ENCODE data around the gene CMTM3. TPM values are rescaled to one million over a fixed set of nuclear protein-coding genes. Genes with fewer than 3 reads are reported as not detected.
"Not testable (repeated sequence)": the region's sequence is repeated elsewhere in the genome, so short reads cannot be mapped to it uniquely, and the experiment has no call there.

The CMTM3 gene
- total RNA-seq, 1 donor = 24.0 TPM

GRCh38 chr16:66581246-66581952 lies 23.1 kb upstream of the CMTM3 start:
- DNase-seq (ENCODE audit: low read depth in 2 of 3, low spot score in 2 of 3) = no peak

GRCh38 chr16:66585481-66586239 lies 18.8 kb upstream of the CMTM3 start:
- peak in 1 of 3 donors; percentile 48 for DNase-seq (ENCODE audit: low read depth in 2 of 3, low spot score in 2 of 3)

GRCh38 chr16:66587881-66588600 lies 16.5 kb upstream of the CMTM3 start:
- no peak for DNase-seq (ENCODE audit: low read depth in 2 of 3, low spot score in 2 of 3)

- peak in 2 of 3 donors; percentile 89 to 91 for DNase-seq (ENCODE audit: low read depth in 2 of 3, low spot score in 2 of 3)
Observed at GRCh38 chr16:66588981-66589713, 15.4 kb upstream of the CMTM3 start.

- peak in 2 of 3 donors; percentile 57 to 68 for DNase-seq (ENCODE audit: low read depth in 2 of 3, low spot score in 2 of 3)
Observed at GRCh38 chr16:66590322-66590721, 14.2 kb upstream of the CMTM3 start.

- DNase-seq (ENCODE audit: low read depth in 2 of 3, low spot score in 2 of 3) = no peak
Observed at GRCh38 chr16:66591018-66591417, 13.5 kb upstream of the CMTM3 start.

- no peak for DNase-seq (ENCODE audit: low read depth in 2 of 3, low spot score in 2 of 3)
Observed at GRCh38 chr16:66592241-66592640, 12.3 kb upstream of the CMTM3 start.

- DNase-seq (ENCODE audit: low read depth in 2 of 3, low spot score in 2 of 3) = no peak
Observed at GRCh38 chr16:66592814-66593213, 11.7 kb upstream of the CMTM3 start.

GRCh38 chr16:66594739-66595138 lies 9.8 kb upstream of the CMTM3 start:
- DNase-seq (ENCODE audit: low read depth in 2 of 3, low spot score in 2 of 3) = no peak

- DNase-seq (ENCODE audit: low read depth in 2 of 3, low spot score in 2 of 3) = not testable (repeated sequence)
Observed at GRCh38 chr16:66596559-66596958, 7.9 kb upstream of the CMTM3 start.

GRCh38 chr16:66596986-66597848 lies 7.3 kb upstream of the CMTM3 start:
- DNase-seq (ENCODE audit: low read depth in 2 of 3, low spot score in 2 of 3) = no peak

- no peak for DNase-seq (ENCODE audit: low read depth in 2 of 3, low spot score in 2 of 3)
Observed at GRCh38 chr16:66598111-66598510, 6.4 kb upstream of the CMTM3 start.

GRCh38 chr16:66599726-66600125 lies 4.8 kb upstream of the CMTM3 start:
- no peak for DNase-seq (ENCODE audit: low read depth in 2 of 3, low spot score in 2 of 3)

GRCh38 chr16:66600477-66600876 lies 4.0 kb upstream of the CMTM3 start:
- no peak for DNase-seq (ENCODE audit: low read depth in 2 of 3, low spot score in 2 of 3)

- DNase-seq (ENCODE audit: low read depth in 2 of 3, low spot score in 2 of 3) = no peak
Observed at GRCh38 chr16:66601471-66601870, 3.0 kb upstream of the CMTM3 start.

- DNase-seq (ENCODE audit: low read depth in 2 of 3, low spot score in 2 of 3) = peak; percentile 66 to 84 (median 80)
Observed at GRCh38 chr16:66603537-66604375, 748 bp upstream of the CMTM3 start.

GRCh38 chr16:66605177-66605978 lies 874 bp downstream of the CMTM3 start:
- DNase-seq (ENCODE audit: low read depth in 2 of 3, low spot score in 2 of 3) = peak in 1 of 3 donors; percentile 53

Data from hematopoietic multipotent progenitor cell (in vitro differentiated cells).